GM12801 (cell line): ENCODE data around the gene LCA5.

ENCODE experiments used
- CTCF ChIP-seq: IDR thresholded peaks from one replicate; pipeline ENCODE4 v1.5.1; 2011; ENCODE audit warnings: control low read depth; ENCODE audit not compliant: insufficient read length; ENCODE audit errors: extremely low read depth

LCA5 gene

GRCh38 chr6:79463621-79464050 lies 73.6 kb downstream of the LCA5 start:
- no peak for TF ChIP-seq CTCF

- TF ChIP-seq CTCF = no peak
Observed at GRCh38 chr6:79461205-79461604, 76.0 kb downstream of the LCA5 start.

GRCh38 chr6:79455446-79455845 lies 81.8 kb downstream of the LCA5 start:
- TF ChIP-seq CTCF = no peak

- TF ChIP-seq CTCF = no peak
Observed at GRCh38 chr6:79453558-79454042, 83.6 kb downstream of the LCA5 start.

DNA sequence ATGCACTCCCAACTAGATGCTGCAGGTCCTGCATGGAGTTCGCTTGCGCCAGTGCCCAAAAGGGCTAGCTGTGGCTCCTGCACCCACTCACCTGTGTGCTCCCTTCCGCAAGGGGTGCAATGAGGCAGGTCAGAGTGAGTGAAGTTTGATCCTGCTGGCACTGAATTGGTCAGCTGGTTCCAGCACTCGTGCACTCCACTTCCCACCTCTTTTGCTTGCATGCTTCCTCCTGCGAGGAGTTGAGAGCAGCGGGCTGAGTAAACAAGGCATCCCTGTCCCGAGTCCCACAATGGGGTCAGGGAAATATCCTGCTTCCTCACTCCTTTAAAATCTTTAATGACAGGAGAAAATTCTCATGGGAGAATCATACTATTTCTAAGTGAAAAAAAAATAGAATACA lies 86.2 kb downstream of the LCA5 start:
- no peak for TF ChIP-seq CTCF

DNA sequence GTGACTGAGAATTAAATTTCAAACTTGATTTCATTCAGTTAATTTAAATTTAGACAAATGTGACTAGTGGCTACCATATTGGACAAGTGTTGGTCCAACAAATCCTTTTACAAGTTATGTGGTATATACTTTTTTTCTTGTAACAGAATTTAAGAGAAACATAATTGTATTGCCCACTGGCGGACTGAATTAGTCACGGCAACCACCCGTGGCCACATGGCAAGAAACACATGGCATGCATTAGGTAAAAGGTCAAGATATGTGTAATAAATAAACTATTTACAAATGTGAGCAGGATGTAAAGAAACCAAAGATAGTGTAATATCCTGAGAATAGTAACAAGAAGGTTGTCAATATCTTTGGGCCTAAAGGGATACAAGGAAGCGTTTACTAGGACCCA lies 91.2 kb downstream of the LCA5 start:
- TF ChIP-seq CTCF = no peak

DNA sequence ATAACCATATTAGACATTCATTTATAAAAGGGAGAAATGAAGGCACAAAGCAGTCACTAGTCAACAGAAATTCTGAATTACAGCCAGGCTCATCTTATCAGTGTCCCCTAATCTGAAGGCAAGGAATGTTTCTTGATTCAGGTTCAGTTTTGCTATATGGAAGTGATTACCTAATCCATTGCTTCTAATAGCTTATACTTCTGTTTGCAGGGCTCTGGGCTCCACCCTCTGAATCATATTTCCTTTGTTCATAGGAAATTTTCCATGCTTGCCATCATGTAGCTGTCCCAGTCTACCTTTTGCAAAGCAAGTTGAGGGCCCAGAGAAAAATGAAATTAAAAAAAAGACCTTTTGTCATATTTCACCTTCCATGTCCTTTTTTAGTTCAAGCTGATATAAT lies 96.0 kb downstream of the LCA5 start:
- no peak for TF ChIP-seq CTCF

DNA sequence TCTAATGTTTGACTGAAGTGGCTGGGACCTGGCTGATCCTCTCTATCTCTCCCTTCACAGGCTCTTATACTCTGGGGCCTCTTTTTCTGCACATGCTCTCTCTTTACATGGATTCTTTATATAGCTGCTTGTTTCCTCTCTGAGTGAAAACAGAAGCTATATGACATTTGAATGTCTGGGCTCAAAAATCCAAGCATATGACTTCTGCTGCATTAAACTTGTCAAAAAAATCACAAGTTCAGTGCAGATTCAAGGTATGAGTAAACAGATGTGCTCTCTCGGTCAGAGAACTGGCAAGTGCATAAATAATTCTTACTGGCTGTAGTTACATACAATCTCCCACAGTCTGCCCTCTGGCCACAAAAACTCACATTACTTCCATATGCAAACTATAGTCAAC lies 96.6 kb downstream of the LCA5 start:
- TF ChIP-seq CTCF = no peak
